ENCODE data around the gene IL27RA. TPM values are rescaled to one million over a fixed set of nuclear protein-coding genes. Genes with fewer than 3 reads are reported as not detected.
A peak's percentile ranks its signal among the peaks of the same experiment; 100 is the strongest.

The IL27RA gene
- total and polyA plus RNA-seq, 3 donors from 2014 or later = 3.5 to 5.2 (median 4.9) TPM

DNA sequence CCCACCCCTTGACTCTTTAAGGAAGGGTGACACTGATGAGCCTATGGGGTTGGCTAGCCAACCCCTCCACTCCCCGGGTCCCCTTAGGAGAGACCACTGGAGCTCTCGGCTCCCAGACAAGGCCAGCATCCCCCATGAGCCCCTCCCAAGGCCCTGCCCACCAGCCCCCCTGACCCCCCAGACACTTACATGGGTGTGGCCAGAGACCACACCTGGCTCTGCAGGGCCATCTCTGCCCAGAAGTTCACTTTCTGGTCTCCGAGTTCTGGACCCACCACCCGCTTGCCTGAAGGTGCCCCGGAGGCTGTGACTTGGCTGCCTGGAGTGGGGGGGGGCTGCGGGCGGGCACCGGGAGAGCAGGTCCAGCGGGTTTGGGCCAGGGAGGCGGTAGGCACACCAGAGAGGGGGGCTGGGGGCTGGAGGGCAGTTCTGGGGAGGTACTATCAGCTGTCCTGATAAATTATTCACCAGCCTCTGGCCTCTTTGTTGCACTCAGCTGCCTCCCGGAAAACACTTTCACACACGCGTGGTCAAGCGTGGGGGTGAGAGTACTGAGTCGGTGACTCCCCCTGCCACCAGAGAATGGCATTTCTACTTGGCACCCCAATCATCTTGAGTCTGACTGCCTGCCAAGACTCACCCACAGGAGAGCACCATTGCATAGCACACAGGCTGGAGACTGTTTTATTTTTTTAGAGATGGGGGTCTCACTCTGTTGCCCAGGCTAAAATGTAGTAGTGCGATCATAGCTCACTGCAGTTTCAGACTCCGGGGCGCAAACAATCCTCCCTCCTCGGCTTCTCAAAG lies 30.4 kb downstream of the IL27RA start, which contains the start of gene PALM3:
PALM3 (minus strand) TSS at position 326 of the 807 bp plus-strand sequence; CDS start at position 230, 96 bp downstream.
- Histone ChIP-seq H3K9me3 (no peaks in the 10 kb centered on the region), H3K27ac (no peak within 1 kb of the TSS), H3K27me3 (no peaks in the 10 kb centered on the region), H3K4me1 (peaks cover 13% of the 10 kb centered on the region), H3K4me3 (no peak within 1 kb of the TSS), H3K36me3 (ENCODE audit: low read depth, missing control alignments) (no peaks in the 10 kb centered on the region)
- intact Hi-C loops (cut with DNase I; ENCODE audit: low total_unique reads) = no loop called here
- DNase-seq = peak; percentile 59
- WGBS, 2 donors = 60 to 71% methylated on average over 14 to 19 of the region's 19 CpGs
- TF ChIP-seq, protein P1, sequence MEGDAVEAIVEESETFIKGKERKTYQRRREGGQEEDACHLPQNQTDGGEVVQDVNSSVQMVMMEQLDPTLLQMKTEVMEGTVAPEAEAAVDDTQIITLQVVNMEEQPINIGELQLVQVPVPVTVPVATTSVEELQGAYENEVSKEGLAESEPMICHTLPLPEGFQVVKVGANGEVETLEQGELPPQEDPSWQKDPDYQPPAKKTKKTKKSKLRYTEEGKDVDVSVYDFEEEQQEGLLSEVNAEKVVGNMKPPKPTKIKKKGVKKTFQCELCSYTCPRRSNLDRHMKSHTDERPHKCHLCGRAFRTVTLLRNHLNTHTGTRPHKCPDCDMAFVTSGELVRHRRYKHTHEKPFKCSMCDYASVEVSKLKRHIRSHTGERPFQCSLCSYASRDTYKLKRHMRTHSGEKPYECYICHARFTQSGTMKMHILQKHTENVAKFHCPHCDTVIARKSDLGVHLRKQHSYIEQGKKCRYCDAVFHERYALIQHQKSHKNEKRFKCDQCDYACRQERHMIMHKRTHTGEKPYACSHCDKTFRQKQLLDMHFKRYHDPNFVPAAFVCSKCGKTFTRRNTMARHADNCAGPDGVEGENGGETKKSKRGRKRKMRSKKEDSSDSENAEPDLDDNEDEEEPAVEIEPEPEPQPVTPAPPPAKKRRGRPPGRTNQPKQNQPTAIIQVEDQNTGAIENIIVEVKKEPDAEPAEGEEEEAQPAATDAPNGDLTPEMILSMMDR (IDR thresholded peaks at IDR 0.05) = no peak
- TF ChIP-seq POLR2A (IDR thresholded peaks at IDR 0.05) = no peak

DNA sequence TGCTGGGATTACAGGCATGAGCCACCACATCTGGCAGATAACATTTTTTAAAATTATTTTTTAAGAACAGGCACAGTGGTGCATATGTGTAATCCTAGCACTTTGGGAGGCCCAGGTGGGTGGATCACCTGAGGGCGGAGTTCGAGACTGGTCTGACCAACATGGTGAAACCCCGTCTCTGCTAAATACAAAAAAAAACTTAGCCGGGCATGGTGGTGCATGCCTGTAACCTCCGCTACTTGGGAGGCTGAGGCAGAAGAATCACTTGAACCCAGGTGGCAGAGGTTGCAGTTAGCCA lies 30.9 kb downstream of the IL27RA start:
- intact Hi-C loops (cut with DNase I; ENCODE audit: low total_unique reads) = no loop called here
- no peak for TF ChIP-seq POLR2A (IDR thresholded peaks at IDR 0.05)
- TF ChIP-seq, protein P1 (IDR thresholded peaks at IDR 0.05) = no peak
- Histone ChIP-seq H3K27ac (no peak overlapping the region), H3K4me3 (no peak overlapping the region), H3K9me3 (no peaks in the 10 kb centered on the region), H3K36me3 (ENCODE audit: low read depth, missing control alignments) (no peaks in the 10 kb centered on the region), H3K27me3 (no peaks in the 10 kb centered on the region), H3K4me1 (peaks cover 13% of the 10 kb centered on the region)
- 89 to 90% methylated on average over 5 of the region's 5 CpGs for WGBS, 2 donors
- no peak for DNase-seq

DNA sequence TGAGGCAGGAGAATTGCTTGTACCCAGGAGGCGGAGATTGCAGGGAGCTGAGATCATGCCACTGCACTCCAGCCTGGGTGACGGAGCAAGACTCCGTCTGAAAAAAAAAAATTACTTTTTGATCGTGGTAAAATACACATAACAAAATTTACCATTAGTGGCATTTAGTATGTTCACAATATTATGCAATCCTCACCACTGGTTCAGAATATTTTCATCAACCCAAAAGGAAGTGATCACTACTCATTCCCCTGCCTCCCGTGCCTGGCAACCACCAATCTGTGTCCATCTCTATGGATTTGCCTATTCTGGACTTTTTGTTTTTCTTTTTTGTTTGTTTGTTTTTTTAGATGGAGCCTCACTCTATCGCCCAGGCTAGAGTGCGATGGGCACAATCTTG lies 31.5 kb downstream of the IL27RA start:
- 78 to 85% methylated on average over 7 of the region's 7 CpGs for WGBS, 2 donors
- DNase-seq = no peak
- H3K27ac ChIP-seq = no peak overlapping the region
- intact Hi-C loops (cut with DNase I; ENCODE audit: low total_unique reads) = no loop called here
- no peak for TF ChIP-seq POLR2A (IDR thresholded peaks at IDR 0.05)
- TF ChIP-seq, protein P1 (IDR thresholded peaks at IDR 0.05) = no peak
- H3K27me3 ChIP-seq = no peaks in the 10 kb centered on the region
- no peak overlapping the region for H3K4me3 ChIP-seq
- H3K36me3 ChIP-seq (ENCODE audit: low read depth, missing control alignments) = no peaks in the 10 kb centered on the region
- H3K4me1 ChIP-seq = peaks cover 10% of the 10 kb centered on the region
- H3K9me3 ChIP-seq = no peaks in the 10 kb centered on the region

DNA sequence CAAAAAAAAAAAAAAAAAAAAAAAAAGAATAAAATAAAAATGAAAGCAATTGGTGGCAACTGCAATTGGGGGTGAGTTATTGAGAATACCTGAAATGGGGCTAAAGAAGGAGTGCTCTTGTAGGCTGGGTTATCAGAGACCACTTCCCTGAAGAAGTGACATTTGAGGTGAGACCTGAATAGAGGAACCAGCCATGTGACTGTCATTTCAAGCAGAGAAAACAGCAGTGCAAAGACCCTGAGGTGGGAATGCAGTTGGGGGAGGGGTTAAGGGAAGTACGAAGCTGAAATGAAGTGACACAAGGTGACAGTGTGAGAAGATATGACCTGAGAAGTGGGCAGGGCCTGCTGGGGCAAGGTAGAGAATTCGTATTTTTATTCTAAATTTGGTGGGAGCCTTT lies 34.6 kb downstream of the IL27RA start:
- Histone ChIP-seq H3K36me3 (ENCODE audit: low read depth, missing control alignments) (no peaks in the 10 kb centered on the region), H3K4me3 (no peak overlapping the region), H3K9me3 (no peaks in the 10 kb centered on the region), H3K27me3 (no peaks in the 10 kb centered on the region), H3K27ac (no peak overlapping the region), H3K4me1 (peaks cover 9% of the 10 kb centered on the region)
- 70 to 91% methylated on average over 2 of the region's 2 CpGs for WGBS, 2 donors
- no peak for TF ChIP-seq POLR2A (IDR thresholded peaks at IDR 0.05)
- TF ChIP-seq, protein P1 (IDR thresholded peaks at IDR 0.05) = no peak
- intact Hi-C loops (cut with DNase I; ENCODE audit: low total_unique reads) = no loop called here
- no peak for DNase-seq

Data from testis (tissue), 3 donors.